GM12872 (cell line): ENCODE data around the gene GIPC3.

Source experiments
- CTCF ChIP-seq: IDR thresholded peaks from 3 replicates; pipeline ENCODE4 v1.5.1; 2011; ENCODE audit warnings: low read depth, mild to moderate bottlenecking, low read length, moderate library complexity; ENCODE audit not compliant: insufficient read depth

GIPC3 gene

GRCh38 chr19:3599776-3600187, 14.5 kb downstream of the GIPC3 start:
- TF ChIP-seq CTCF: 0 out of 3 replicates have a peak, but pooled peaks have one; percentile 21

- TF ChIP-seq CTCF: no peak
Observed at GRCh38 chr19:3601021-3601420, 15.7 kb downstream of the GIPC3 start.

- TF ChIP-seq CTCF: no peak
Observed at GRCh38 chr19:3603121-3603811, 18.0 kb downstream of the GIPC3 start.

- TF ChIP-seq CTCF: no peak
Observed at GRCh38 chr19:3604227-3604986, 19.1 kb downstream of the GIPC3 start.

- TF ChIP-seq CTCF: no peak
Observed at GRCh38 chr19:3604987-3605343, 19.7 kb downstream of the GIPC3 start.

GRCh38 chr19:3605361-3605760, 20.1 kb downstream of the GIPC3 start:
- no peak for TF ChIP-seq CTCF

GRCh38 chr19:3605770-3606169, 20.5 kb downstream of the GIPC3 start:
- no peak for TF ChIP-seq CTCF
